H7 (cell line): ENCODE data around the gene KCNE3. TPM values are rescaled to one million over a fixed set of nuclear protein-coding genes. Genes with fewer than 3 reads are reported as not detected.
"Not testable (repeated sequence)": the region's sequence is repeated elsewhere in the genome, so short reads cannot be mapped to it uniquely, and the experiment has no call there.

Experiments
- DNase-seq: peaks from one replicate; pipeline ENCODE4 v3.0.0; 2012
- H3K27me3 ChIP-seq: 2 replicates; pipeline ENCODE4 v1.6.0; 2011; ENCODE audit warnings: mild to moderate bottlenecking, low read length; ENCODE audit not compliant: control insufficient read depth, insufficient read depth
- H3K36me3 ChIP-seq: replicated peaks from 2 replicates; pipeline ENCODE4 v1.5.1; 2011; ENCODE audit warnings: low read length; ENCODE audit not compliant: control insufficient read depth, insufficient read depth
- H3K4me3 ChIP-seq: 2 replicates; pipeline ENCODE4 v1.5.1; 2011; ENCODE audit warnings: low read depth, mild to moderate bottlenecking, control low read depth, low read length, moderate library complexity; ENCODE audit not compliant: insufficient read depth
- total RNA-seq: library from RNA; depleted of rRNA; stranded (reverse); fragments of >200 nt; shearing (Covaris generic); gene quantifications from 2 replicates; pipeline ENCODE4 v1.2.3, GENCODE V29; 2014

The KCNE3 gene
- total RNA-seq, 1 experiment from 2014 or later, result 27.5 TPM

- Histone ChIP-seq H3K36me3 (no peaks in the 10 kb centered on the region), H3K27me3 (no peaks in the 10 kb centered on the region), H3K4me3 (no peak overlapping the region)
- no peak for DNase-seq
Observed at GRCh38 chr11:74438681-74439080, 28.7 kb downstream of the KCNE3 start.

- no peak overlapping the region for H3K4me3 ChIP-seq
- no peaks in the 10 kb centered on the region for H3K36me3 ChIP-seq
- no peaks in the 10 kb centered on the region for H3K27me3 ChIP-seq
- no peak for DNase-seq
Observed at GRCh38 chr11:74437441-74438042, 29.8 kb downstream of the KCNE3 start.

GRCh38 chr11:74434528-74434927 is 32.8 kb downstream of the KCNE3 start:
- DNase-seq, result no peak
- H3K27me3 ChIP-seq, result no peaks in the 10 kb centered on the region
- no peak overlapping the region for H3K4me3 ChIP-seq
- no peaks in the 10 kb centered on the region for H3K36me3 ChIP-seq

GRCh38 chr11:74429205-74429604 is 38.1 kb downstream of the KCNE3 start:
- H3K4me3 ChIP-seq, result no peak overlapping the region
- DNase-seq, result no peak
- no peaks in the 10 kb centered on the region for H3K27me3 ChIP-seq
- H3K36me3 ChIP-seq, result no peaks in the 10 kb centered on the region

GRCh38 chr11:74427384-74427886 is 39.9 kb downstream of the KCNE3 start:
- Histone ChIP-seq H3K36me3 (no peaks in the 10 kb centered on the region), H3K27me3 (no peaks in the 10 kb centered on the region), H3K4me3 (no peak overlapping the region)
- DNase-seq, result no peak

- Histone ChIP-seq H3K36me3 (no peaks in the 10 kb centered on the region), H3K27me3 (no peaks in the 10 kb centered on the region), H3K4me3 (no peak overlapping the region)
- DNase-seq, result no peak
Observed at GRCh38 chr11:74425100-74425499, 42.2 kb downstream of the KCNE3 start.

GRCh38 chr11:74418509-74418895 is 48.8 kb downstream of the KCNE3 start:
- Histone ChIP-seq H3K27me3 (no peaks in the 10 kb centered on the region), H3K36me3 (no peaks in the 10 kb centered on the region)
- no peak for DNase-seq

GRCh38 chr11:74417860-74418508 is 49.4 kb downstream of the KCNE3 start:
- Histone ChIP-seq H3K4me3 (no peak overlapping the region), H3K36me3 (no peaks in the 10 kb centered on the region), H3K27me3 (no peaks in the 10 kb centered on the region)
- DNase-seq, result no peak

More at GRCh38 chr11:74418509-74418895, 48.8 kb downstream of the KCNE3 start:
- no peak overlapping the region for H3K4me3 ChIP-seq

GRCh38 chr11:74417379-74417804 is 50.0 kb downstream of the KCNE3 start:
- DNase-seq, result no peak
- no peaks in the 10 kb centered on the region for H3K27me3 ChIP-seq
- no peaks in the 10 kb centered on the region for H3K36me3 ChIP-seq
- no peak overlapping the region for H3K4me3 ChIP-seq

- not testable (repeated sequence) for DNase-seq, H3K4me3 ChIP-seq, H3K27me3 ChIP-seq, H3K36me3 ChIP-seq
Observed at GRCh38 chr11:74416974-74417373, 50.4 kb downstream of the KCNE3 start.

- DNase-seq, result no peak
- Histone ChIP-seq H3K4me3 (no peak overlapping the region), H3K27me3 (no peaks in the 10 kb centered on the region), H3K36me3 (no peaks in the 10 kb centered on the region)
Observed at GRCh38 chr11:74412733-74413359, 54.5 kb downstream of the KCNE3 start.

GRCh38 chr11:74412321-74412720 is 55.0 kb downstream of the KCNE3 start:
- H3K36me3 ChIP-seq, result no peaks in the 10 kb centered on the region
- no peak overlapping the region for H3K4me3 ChIP-seq
- H3K27me3 ChIP-seq, result no peaks in the 10 kb centered on the region
- DNase-seq, result no peak

- no peaks in the 10 kb centered on the region for H3K27me3 ChIP-seq
- H3K36me3 ChIP-seq, result no peaks in the 10 kb centered on the region
- no peak for DNase-seq
- no peak overlapping the region for H3K4me3 ChIP-seq
Observed at GRCh38 chr11:74409633-74410032, 57.7 kb downstream of the KCNE3 start.
